Activated CD4-positive, alpha-beta T cell treated with anti-CD3 and anti-CD28 coated beads, Interleukin-2, amount 10 ng/mL, durations not matched to agents 7 days and 5 days (primary cell): ENCODE measurements around the gene EI24. TPM values are rescaled to one million over a fixed set of nuclear protein-coding genes. Genes with fewer than 3 reads are reported as not detected.

Experiments used
- CTCF ChIA-PET: fragments of 350-600 bp; sonication (Branson Sonifier 250); formaldehyde crosslinking; loops from one replicate; lab custom pipeline; 2021; ENCODE audit warnings: antibody characterized with exemption; lab: Charles Lee
- POLR2A ChIA-PET: fragments of 350-600 bp; sonication (Branson Sonifier 250); formaldehyde crosslinking; loops from one replicate; lab custom pipeline; 2021; ENCODE audit warnings: antibody characterized with exemption; lab: Charles Lee
- DNase-seq: peaks from one replicate; pipeline ENCODE4 v3.0.0-alpha.2; 2020
- H3K27ac Mint-ChIP-seq: one replicate; pipeline ENCODE4 v1.8.0; 2021; ENCODE audit warnings: mild to moderate bottlenecking, moderate library complexity, mixed read lengths
- H3K27me3 Mint-ChIP-seq: one replicate; pipeline ENCODE4 v1.8.0; 2021; ENCODE audit warnings: mixed read lengths
- H3K36me3 Mint-ChIP-seq: one replicate; pipeline ENCODE4 v1.8.0; 2021; ENCODE audit warnings: low read depth, mixed read lengths
- H3K4me1 Mint-ChIP-seq: one replicate; pipeline ENCODE4 v1.8.0; 2021; ENCODE audit warnings: mixed read lengths
- H3K4me3 Mint-ChIP-seq: one replicate; pipeline ENCODE4 v1.8.0; 2021; ENCODE audit warnings: mild to moderate bottlenecking, moderate library complexity, mixed read lengths
- H3K9me3 Mint-ChIP-seq: one replicate; pipeline ENCODE4 v1.8.0; 2021; ENCODE audit warnings: mixed read lengths
- total RNA-seq, 2 experiments: library from RNA; stranded (reverse); gene quantifications; one replicate each; pipeline ENCODE4 v1.2.3, GENCODE V29; 2021

Gene EI24
- total RNA-seq, 2 experiments from 2014 or later: 37.3 to 44.3 TPM

GRCh38 chr11:125621995-125622394 is 52.7 kb downstream of the EI24 start:
- H3K27me3 Mint-ChIP-seq: no peaks in the 10 kb centered on the region
- H3K36me3 Mint-ChIP-seq: peaks cover 37% of the 10 kb centered on the region
- DNase-seq: no peak
- peaks cover 21% of the 10 kb centered on the region for H3K4me1 Mint-ChIP-seq
- no peak overlapping the region for H3K27ac Mint-ChIP-seq
- ChIA-PET POLR2A (no interaction called here), CTCF (interaction anchor here (1.2 to 1.7 kb wide), 2 partner anchors 31 to 52 kb away, joined by 3 to 5 read pairs; partner anchors contain the start of gene EI24)
- H3K9me3 Mint-ChIP-seq: no peaks in the 10 kb centered on the region
- H3K4me3 Mint-ChIP-seq: no peak overlapping the region

- CTCF ChIA-PET: interaction anchor here (0.6 to 0.7 kb wide), 2 partner anchors 167 to 575 kb away, joined by 3 read pairs; no protein-coding TSS in a partner anchor
- POLR2A ChIA-PET: no interaction called here
- Mint-ChIP-seq H3K9me3 (no peaks in the 10 kb centered on the region), H3K27ac (peak overlapping the region; percentile 11), H3K4me3 (no peak overlapping the region), H3K36me3 (peaks cover 43% of the 10 kb centered on the region), H3K27me3 (no peaks in the 10 kb centered on the region), H3K4me1 (peaks cover 31% of the 10 kb centered on the region)
- DNase-seq: no peak
These were observed 53.8 kb downstream of the EI24 start for GRCh38 chr11:125623064-125623463.

DNA sequence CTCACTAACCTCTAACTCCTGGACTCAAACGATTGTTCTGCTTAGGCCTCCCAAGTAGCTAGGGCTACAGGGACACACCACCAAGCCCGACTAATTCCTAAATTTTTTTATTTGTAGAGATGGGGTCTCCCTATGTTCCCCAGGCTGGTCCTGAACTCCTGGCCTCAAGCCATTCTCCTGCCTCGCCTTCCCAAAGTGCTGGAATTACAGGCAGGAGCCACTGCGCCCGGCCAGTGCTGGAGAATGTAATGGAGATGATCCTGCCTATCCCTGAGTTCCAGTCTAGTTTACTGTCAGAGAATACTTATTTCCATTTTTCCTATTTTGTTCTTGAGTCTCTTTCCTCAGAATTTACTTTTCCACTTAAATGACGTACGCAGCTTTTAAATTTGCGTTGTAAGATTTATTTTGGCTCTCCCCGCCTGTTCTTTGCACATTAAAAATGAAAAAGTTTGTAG is 55.5 kb downstream of the EI24 start, which contains the start of gene CHEK1:
Gene CHEK1, plus strand, starts transcription at position 408 of the 458 bp plus-strand sequence. CDS start 1,606 bp downstream, outside the sequence.
- ChIA-PET POLR2A (interaction anchor here (0.6 kb wide), 1 partner anchor 1930 kb away, joined by 4 read pairs; no protein-coding TSS in a partner anchor), CTCF (interaction anchor here (0.8 to 2.5 kb wide), 6 partner anchors 9 to 263 kb away, joined by 3 to 8 read pairs (median 3); partner anchors contain the start of gene HYLS1)
- H3K4me1 Mint-ChIP-seq: peaks cover 40% of the 10 kb centered on the region
- peak within 1 kb of the TSS; percentile 100 for H3K27ac Mint-ChIP-seq
- peak within 1 kb of the TSS; percentile 87 for H3K4me3 Mint-ChIP-seq
- no peaks in the 10 kb centered on the region for H3K9me3 Mint-ChIP-seq
- no peaks in the 10 kb centered on the region for H3K27me3 Mint-ChIP-seq
- no peak for DNase-seq
- peaks cover 33% of the 10 kb centered on the region for H3K36me3 Mint-ChIP-seq

- no peak for DNase-seq
- peak overlapping the region; percentile 87 for H3K4me3 Mint-ChIP-seq
- H3K9me3 Mint-ChIP-seq: no peaks in the 10 kb centered on the region
- peaks cover 40% of the 10 kb centered on the region for H3K4me1 Mint-ChIP-seq
- H3K36me3 Mint-ChIP-seq: peaks cover 30% of the 10 kb centered on the region
- CTCF ChIA-PET: interaction anchor here (0.8 to 2.5 kb wide), 7 partner anchors 8 to 263 kb away, joined by 3 to 8 read pairs (median 3); partner anchors contain the start of gene HYLS1
- H3K27me3 Mint-ChIP-seq: no peaks in the 10 kb centered on the region
- H3K27ac Mint-ChIP-seq: peak overlapping the region; percentile 100
- POLR2A ChIA-PET: interaction anchor here (0.6 to 0.9 kb wide), 3 partner anchors 24 to 1930 kb away, joined by 4 read pairs; partner anchors contain the start of gene HYLS1
These were observed 56.0 kb downstream of the EI24 start for GRCh38 chr11:125625225-125625629.

- peak; percentile 88 for DNase-seq
- H3K36me3 Mint-ChIP-seq: peaks cover 27% of the 10 kb centered on the region
- H3K27me3 Mint-ChIP-seq: no peaks in the 10 kb centered on the region
- no peaks in the 10 kb centered on the region for H3K9me3 Mint-ChIP-seq
- POLR2A ChIA-PET: interaction anchor here (0.9 kb wide), 2 partner anchors 24 to 261 kb away, joined by 4 read pairs; partner anchors contain the start of gene HYLS1
- peak overlapping the region; percentile 87 for H3K4me3 Mint-ChIP-seq
- peaks cover 41% of the 10 kb centered on the region for H3K4me1 Mint-ChIP-seq
- peak overlapping the region; percentile 100 for H3K27ac Mint-ChIP-seq
- CTCF ChIA-PET: interaction anchor here (0.8 to 2.5 kb wide), 9 partner anchors 8 to 262 kb away, joined by 3 to 8 read pairs (median 4); partner anchors contain the start of genes EI24 and HYLS1
These were observed 56.5 kb downstream of the EI24 start for GRCh38 chr11:125625630-125626287.

- H3K36me3 Mint-ChIP-seq: peaks cover 28% of the 10 kb centered on the region
- H3K27ac Mint-ChIP-seq: peak overlapping the region; percentile 100
- H3K27me3 Mint-ChIP-seq: no peaks in the 10 kb centered on the region
- peak overlapping the region; percentile 87 for H3K4me3 Mint-ChIP-seq
- ChIA-PET POLR2A (interaction anchor here (0.6 kb wide), 1 partner anchor 10 kb away, joined by 5 read pairs; no protein-coding TSS in a partner anchor), CTCF (interaction anchor here (0.8 to 2.5 kb wide), 6 partner anchors 16 to 261 kb away, joined by 3 to 8 read pairs (median 4); partner anchors contain the start of genes EI24 and HYLS1)
- H3K9me3 Mint-ChIP-seq: no peaks in the 10 kb centered on the region
- peak; percentile 57 for DNase-seq
- peaks cover 44% of the 10 kb centered on the region for H3K4me1 Mint-ChIP-seq
These were observed 57.1 kb downstream of the EI24 start for GRCh38 chr11:125626288-125626950.

- DNase-seq: no peak
- ChIA-PET POLR2A (interaction anchor here (0.5 to 0.6 kb wide), 2 partner anchors 11 to 655 kb away, joined by 5 to 6 read pairs; no protein-coding TSS in a partner anchor), CTCF (interaction anchor here (0.8 to 2.5 kb wide), 5 partner anchors 15 to 260 kb away, joined by 3 to 8 read pairs (median 4); partner anchors contain the start of gene HYLS1)
- Mint-ChIP-seq H3K4me1 (peaks cover 48% of the 10 kb centered on the region), H3K27me3 (no peaks in the 10 kb centered on the region), H3K9me3 (no peaks in the 10 kb centered on the region), H3K4me3 (peak overlapping the region; percentile 87), H3K36me3 (peaks cover 23% of the 10 kb centered on the region), H3K27ac (peak overlapping the region; percentile 51)
These were observed 58.1 kb downstream of the EI24 start for GRCh38 chr11:125627236-125627910.

Other genes with a start within 250 kb of the EI24 start
- gene FEZ1, start 73.2 kb upstream of the EI24 start, total RNA-seq: under 1 TPM; 0.40 TPM
- gene STT3A, start 23.4 kb downstream of the EI24 start, total RNA-seq: 100 to 1,000 TPM; 105 to 127 TPM
- gene CHEK1, start 55.7 kb downstream of the EI24 start, total RNA-seq: 10 to 100 TPM; 81.4 to 87.2 TPM
- gene ACRV1, start 111.4 kb downstream of the EI24 start, total RNA-seq: not detected
- not detected for gene PATE1, start 176.8 kb downstream of the EI24 start, total RNA-seq
- gene PATE2, start 209.4 kb downstream of the EI24 start, total RNA-seq: under 1 TPM in 1 of 2 experiments, not detected in 1; 0.20 TPM
- not detected for gene PATE3, start 218.7 kb downstream of the EI24 start, total RNA-seq